ENCODE results near the gene NDST3. TPM values are rescaled to one million over a fixed set of nuclear protein-coding genes. Genes with fewer than 3 reads are reported as not detected.

Gene NDST3
- polyA plus RNA-seq, 1 experiment: not detected

- H3K27me3 ChIP-seq (ENCODE audit: control insufficient read depth, insufficient read depth, low read length): no peaks in the 10 kb centered on the region; the same call in 1 of the 2 replicates
- TF ChIP-seq CTCF (IDR thresholded peaks at IDR 0.05; ENCODE audit: insufficient read depth, low read depth, low read length): no peak
- H3K36me3 ChIP-seq (ENCODE audit: control insufficient read depth, insufficient read depth, low read length): peaks cover 2% of the 10 kb centered on the region; the same call in 1 of the 2 replicates
- DNase-seq (ENCODE audit: low read depth): peak; percentile 58
- peak overlapping the region; percentile 83 for H3K4me3 ChIP-seq (ENCODE audit: low read depth, low read length)
- POLR2A ChIA-PET: no interaction called here
- CTCF ChIA-PET: no interaction called here
Measured at GRCh38 chr4:118278473-118279274, 244.4 kb downstream of the NDST3 start.

- ChIA-PET CTCF (no interaction called here), POLR2A (interaction anchor here (0.6 kb wide), 1 partner anchor 16 kb away, joined by 3 read pairs; no protein-coding TSS in a partner anchor)
- no peak for DNase-seq (ENCODE audit: low read depth)
- no peak for TF ChIP-seq CTCF (IDR thresholded peaks at IDR 0.05; ENCODE audit: insufficient read depth, low read depth, low read length)
- peaks cover 2% of the 10 kb centered on the region; the same call in 1 of the 2 replicates for H3K36me3 ChIP-seq (ENCODE audit: control insufficient read depth, insufficient read depth, low read length)
- peak overlapping the region; percentile 83 for H3K4me3 ChIP-seq (ENCODE audit: low read depth, low read length)
- no peaks in the 10 kb centered on the region; the same call in 1 of the 2 replicates for H3K27me3 ChIP-seq (ENCODE audit: control insufficient read depth, insufficient read depth, low read length)
Measured at GRCh38 chr4:118279328-118279727, 245.0 kb downstream of the NDST3 start.

- CTCF ChIA-PET: interaction anchor here (1.2 to 1.5 kb wide), 3 partner anchors 73 to 144 kb away, joined by 3 to 7 read pairs (median 4); partner anchors contain the start of gene PRSS12
- no peak for TF ChIP-seq CTCF (IDR thresholded peaks at IDR 0.05; ENCODE audit: insufficient read depth, low read depth, low read length)
- no peak for DNase-seq (ENCODE audit: low read depth)
- no peaks in the 10 kb centered on the region for H3K27me3 ChIP-seq (ENCODE audit: control insufficient read depth, insufficient read depth, low read length)
- POLR2A ChIA-PET: no interaction called here
- peak overlapping the region; percentile 83 for H3K4me3 ChIP-seq (ENCODE audit: low read depth, low read length)
- H3K36me3 ChIP-seq (ENCODE audit: control insufficient read depth, insufficient read depth, low read length): peaks cover 2% of the 10 kb centered on the region; the same call in 1 of the 2 replicates
Measured at GRCh38 chr4:118279920-118280432, 245.7 kb downstream of the NDST3 start.

GRCh38 chr4:118280501-118281218 lies 246.4 kb downstream of the NDST3 start:
- peak; percentile 53 for TF ChIP-seq CTCF (IDR thresholded peaks at IDR 0.05; ENCODE audit: insufficient read depth, low read depth, low read length)
- ChIA-PET POLR2A (no interaction called here), CTCF (interaction anchor here (0.6 to 1.5 kb wide), 5 partner anchors 63 to 189 kb away, joined by 3 to 7 read pairs (median 3); partner anchors contain the start of gene PRSS12)
- DNase-seq (ENCODE audit: low read depth): no peak
- Histone ChIP-seq H3K36me3 (ENCODE audit: control insufficient read depth, insufficient read depth, low read length) (peaks cover 2% of the 10 kb centered on the region; the same call in 1 of the 2 replicates), H3K4me3 (ENCODE audit: low read depth, low read length) (peak overlapping the region; percentile 83), H3K27me3 (ENCODE audit: control insufficient read depth, insufficient read depth, low read length) (no peaks in the 10 kb centered on the region)

All from BJ (cell line).